C4-2B (cell line): Measurements from ENCODE around the gene POU2AF2.

ENCODE experiments used
- CTCF ChIP-seq: fragments of 450-650 bp; conservative IDR thresholded peaks from 2 replicates; pipeline ENCODE4 v1.5.1; 2017; ENCODE audit warnings: mild to moderate bottlenecking
- ZFX ChIP-seq: fragments of 450-650 bp; IDR thresholded peaks from 2 replicates; pipeline ENCODE4 v1.6.1; 2017

GRCh38 chr11:111213256-111213655 lies 32.3 kb upstream of the POU2AF2 start:
- no peak for TF ChIP-seq CTCF
- no peak for TF ChIP-seq ZFX
